ENCODE data around the gene NPW.

Gene NPW

GRCh38 chr16:2037115-2037514 is 17.5 kb downstream of the NPW start:
- DNase-seq: no peak

DNA sequence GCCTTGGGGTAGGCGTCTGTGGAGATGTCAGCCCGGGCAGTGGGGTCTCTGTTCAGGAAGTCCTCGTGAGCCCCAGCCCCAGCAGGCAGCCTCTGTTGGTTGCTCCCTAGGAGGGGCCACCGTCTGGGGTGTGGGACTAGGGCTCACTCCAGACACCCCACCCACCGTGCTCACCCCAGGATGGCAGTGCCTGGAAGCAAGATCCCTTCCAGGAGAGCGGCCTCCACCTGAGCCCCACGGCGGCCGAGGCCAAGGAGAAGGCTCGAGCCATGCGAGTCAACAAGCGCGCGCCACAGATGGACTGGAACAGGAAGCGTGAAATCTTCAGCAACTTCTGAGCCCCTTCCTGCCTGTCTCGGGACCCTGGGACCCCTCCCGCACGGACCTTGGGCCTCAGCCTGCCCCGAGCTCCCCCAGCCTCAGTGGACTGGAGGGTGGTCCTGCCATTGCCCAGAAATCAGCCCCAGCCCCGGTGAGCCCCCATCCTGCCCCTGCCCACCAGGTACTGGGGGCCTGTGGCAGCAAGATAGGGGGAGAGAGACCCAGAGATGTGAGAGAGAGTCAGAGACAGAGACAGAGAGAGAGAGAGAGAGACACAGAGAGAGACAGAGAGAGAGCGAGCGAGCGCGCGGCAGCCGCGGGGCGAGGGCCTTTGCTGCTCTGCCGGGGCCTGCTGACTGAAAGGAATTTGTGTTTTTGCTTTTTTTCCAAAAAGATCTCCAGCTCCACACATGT is 18.2 kb downstream of the NPW start:
- no peak for DNase-seq

DNA sequence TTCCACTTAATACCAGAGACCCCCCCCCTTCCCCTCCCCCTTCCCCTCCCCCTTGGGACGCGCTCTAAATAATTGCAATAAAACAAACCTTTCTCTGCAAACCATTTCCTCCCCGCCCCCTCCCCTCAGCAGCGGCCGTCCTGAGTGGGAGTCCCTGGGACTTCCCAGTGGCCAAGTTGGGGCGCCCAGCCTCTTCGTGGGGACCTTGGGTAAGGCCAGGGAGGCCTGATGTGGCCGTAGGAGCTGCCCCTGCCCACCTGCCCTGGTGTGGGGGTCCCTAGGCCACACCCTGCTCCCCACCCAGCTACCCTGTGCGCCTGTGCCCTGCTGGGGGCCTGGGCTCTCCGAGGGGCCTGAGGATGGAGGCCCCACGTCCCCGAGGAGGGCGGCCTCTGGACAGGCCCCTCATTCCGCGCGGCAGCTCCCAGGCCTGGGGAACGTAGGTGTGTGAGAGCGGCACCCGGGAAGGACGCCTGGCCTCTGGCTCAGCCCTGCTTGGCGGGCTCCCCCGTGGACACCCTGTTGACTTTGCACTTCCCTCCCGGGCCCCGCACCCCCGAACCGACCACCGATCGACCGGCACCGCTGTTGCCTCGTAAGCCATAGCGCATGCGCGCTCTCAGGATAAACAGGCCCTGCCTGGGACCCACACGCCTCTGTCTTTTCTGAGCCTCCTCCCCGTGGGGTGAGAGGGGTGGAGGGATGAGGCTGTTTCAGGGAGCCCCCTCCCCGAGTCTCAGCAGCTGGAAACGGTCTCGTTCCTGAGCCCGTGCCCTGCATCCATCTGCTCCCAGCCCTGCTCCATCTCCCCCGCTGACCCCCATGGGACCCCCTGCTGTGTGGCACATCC is 19.0 kb downstream of the NPW start:
- DNase-seq: no peak

DNA sequence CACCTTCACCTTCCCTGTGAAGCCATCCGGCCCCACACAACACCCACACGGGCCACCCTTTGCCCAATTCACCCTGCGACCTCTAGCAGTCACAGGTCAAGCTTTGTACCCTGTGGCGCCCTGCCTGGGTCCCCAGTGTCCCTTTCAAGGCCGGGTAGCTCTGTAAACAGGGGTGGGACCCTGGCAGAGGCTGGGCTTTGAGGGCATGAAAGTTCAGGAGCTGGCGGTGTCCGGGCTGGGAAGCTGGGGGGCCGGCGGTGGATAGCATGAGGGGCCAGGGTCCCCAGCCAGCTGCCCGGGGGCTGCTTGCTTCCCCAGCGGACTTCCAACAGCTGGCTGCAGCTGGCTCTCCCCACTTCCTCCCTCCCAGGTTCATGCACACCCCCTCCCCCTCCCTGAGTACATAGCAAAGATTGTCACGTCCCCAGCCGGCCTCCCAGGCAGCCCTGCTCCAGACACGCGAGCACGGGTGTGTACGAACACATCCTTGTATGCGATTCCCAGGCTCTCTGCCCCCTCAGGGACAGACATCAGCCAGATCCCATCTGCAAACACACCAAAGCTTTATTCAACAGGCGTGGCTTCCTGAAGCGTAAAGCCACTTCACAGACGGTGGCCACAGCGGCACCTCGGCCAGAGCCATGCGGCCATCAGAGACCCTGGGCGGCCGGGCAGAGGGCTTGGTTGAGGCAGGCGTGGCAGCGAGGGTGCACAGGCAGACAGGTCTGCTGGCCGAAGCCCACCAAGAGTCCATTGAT is 19.9 kb downstream of the NPW start:
- no peak for DNase-seq

DNA sequence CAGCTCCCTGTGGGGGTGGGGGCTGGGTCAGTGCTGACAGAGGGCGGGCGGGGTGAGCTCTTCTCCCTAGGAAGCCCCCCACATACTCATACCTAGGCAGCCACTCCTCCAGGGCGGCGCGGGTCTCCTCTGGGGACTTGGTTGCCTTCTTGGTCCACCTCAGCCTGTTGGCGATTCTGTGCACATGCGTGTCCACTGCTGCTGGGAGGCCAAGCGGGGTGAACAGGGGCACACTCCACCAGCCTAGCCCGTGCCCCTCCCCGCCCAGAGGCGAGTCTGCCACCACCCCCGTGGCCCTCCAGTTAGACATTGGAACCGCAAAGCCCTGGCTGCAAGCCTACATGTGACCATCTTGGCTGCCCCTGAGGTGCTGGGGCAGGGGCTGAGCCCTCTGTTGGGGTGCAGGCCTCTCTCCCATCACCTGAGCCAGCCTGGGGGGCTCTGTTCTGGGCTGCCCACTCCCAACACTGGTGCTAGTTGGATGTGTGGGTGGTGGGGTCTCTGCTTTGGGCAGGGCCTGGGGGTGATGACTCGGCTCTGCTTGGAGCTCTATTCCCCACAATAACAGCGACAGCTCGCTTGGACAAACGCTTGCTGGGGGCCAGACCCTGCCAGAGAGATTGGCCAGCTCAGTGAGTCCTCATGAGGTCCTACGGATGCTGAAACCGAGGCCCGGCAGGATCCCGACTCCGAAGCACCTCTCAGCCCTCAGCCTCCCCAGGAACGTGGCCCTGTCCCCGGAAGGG is 20.6 kb downstream of the NPW start:
- no peak for DNase-seq

- no peak for DNase-seq
Observed at GRCh38 chr16:2040787-2041522, 21.4 kb downstream of the NPW start.

- no peak for DNase-seq
Observed at GRCh38 chr16:2042171-2042985, 22.8 kb downstream of the NPW start.

DNA sequence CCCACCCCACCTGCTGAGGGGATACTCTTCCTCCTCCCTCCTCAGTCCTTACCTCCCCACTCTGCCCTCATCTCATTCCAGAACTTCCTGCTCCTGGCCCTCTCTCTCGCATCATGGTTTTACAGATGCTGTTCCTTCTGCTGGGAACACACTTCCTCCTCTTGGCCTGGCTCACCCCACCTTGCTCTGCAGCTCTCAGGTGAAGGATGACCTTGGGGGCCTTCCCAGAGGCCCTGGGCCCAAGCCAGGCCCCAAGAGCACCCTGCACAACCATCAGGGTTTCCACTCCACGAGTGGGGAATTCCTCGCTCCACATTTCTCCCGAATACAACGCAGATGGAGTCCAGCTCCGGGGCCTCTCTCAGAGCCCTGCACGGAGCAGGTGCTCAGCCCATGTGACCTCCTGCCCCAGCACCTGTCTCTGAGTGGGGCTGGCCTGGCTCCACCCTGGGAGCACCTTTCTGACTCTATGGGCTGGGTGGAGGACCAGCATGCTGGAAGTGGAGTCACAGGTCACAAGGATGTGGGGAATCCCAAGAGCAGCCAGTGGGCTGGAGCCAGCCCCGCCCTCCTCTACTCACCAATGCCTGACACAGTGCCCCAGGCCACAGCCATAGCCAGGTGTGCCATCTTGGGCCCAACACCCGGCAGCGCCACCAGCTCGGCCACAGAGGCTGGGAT is 23.5 kb downstream of the NPW start:
- DNase-seq: no peak

DNA sequence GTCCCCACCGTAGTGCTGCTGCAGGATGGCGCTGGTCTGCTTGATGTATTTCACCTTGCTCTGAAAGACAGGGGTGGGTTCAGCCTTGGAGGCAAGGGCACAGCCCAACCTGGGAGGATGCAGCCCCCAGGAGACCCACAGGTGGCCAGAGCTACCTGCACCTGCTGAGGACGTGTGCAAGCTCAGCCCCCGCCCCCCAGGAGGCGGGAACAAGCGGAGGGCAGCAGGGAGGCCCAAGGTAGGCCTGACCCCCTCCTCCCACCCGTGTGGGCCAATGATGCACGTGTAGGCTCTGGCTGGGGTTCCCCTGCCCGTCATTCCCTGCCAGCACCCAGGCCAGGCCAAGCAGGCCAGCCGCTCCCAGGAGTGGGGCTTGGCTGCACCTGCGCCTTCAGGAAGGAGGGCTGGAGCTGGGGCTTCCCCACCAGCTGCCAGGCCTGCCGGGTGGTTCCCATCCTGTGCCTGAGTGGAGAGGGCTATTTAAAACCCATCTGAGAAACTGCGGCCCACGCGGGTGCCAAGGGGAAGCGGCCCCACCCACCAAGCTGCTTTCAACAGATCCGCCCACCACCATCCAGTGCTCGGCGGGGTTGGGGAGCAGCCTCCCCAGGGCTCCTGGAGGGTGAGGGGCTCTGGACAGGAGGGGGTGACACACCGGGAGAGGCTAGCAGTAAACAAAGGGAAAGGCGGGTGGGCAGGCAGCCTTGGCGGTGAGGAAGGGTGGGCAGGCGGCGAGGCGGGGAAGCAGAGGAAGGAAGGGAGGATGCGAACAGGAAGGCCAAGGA is 24.3 kb downstream of the NPW start:
- DNase-seq: no peak

GRCh38 chr16:2044541-2044940 is 25.0 kb downstream of the NPW start:
- no peak for DNase-seq

DNA sequence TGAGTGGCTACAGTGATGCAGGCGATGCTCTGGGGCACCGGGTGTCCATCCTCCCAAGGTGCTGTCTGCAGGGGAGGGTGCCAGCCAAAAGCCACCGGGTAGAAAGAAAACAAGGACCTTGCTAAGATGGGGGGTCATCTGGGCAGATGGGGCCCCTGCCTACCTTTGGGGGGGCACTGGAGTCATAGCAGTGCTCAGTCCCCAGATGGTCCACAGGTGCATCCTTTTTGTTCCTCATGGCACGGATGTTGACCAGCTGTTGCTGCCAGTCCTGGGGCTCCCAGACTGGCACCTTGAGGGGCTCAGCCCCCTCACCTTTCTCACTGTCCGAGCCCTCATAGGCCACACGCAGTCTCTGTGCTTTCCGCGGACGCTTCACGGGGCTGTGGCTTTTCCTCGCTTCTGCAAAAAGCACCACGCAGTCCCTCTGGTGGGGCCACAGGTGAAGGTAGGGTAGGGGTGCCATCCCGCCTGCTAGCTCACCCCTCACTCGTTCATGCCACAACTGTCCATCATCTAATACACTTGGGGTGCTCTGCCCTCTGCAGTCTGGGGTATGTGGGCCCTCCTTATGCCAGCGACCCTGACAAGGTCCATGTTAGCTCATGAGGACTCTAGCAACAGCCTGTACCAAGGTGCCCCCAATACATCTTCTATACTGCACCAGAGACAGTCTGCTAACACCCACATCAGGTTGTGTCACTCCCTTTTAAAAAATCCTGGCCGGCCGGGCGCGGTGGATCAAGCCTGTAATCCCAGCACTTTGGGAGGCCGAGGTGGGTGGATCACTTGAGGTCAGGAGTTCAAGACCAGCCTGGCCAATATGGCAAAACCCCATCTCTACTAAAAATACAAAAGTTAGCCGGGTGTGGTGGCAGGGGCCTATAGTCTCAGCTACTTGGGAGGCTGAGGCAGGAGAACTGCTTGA is 26.6 kb downstream of the NPW start:
- DNase-seq: no peak

DNA sequence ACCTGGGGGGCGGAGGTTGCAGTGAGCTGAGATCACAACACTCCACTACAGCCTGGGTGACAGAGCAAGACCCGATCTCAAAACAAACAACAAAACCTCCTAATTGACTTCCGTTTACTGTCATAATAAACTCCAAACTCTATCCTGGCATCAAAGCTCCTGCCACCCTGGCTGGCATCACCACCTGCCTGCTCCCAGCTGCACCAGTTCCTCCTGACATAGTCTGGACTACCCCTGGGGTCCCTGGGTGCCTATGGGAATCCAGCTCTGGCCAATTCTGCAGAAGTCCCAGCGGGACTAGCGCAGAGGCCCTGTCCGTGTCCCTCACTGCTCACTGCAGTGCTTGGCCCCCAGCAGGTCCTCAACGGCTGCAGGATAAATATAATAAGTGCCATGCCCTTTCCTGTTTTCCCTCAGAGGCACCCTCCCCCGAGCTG is 27.3 kb downstream of the NPW start:
- no peak for DNase-seq

- DNase-seq: peak; percentile 63
Observed at GRCh38 chr16:2047330-2048115, 27.9 kb downstream of the NPW start, which contains the start of the genes NTHL1 and TSC2. NTHL1 (minus strand) TSS chr16:2047834; CDS start chr16:2047823, 11 bp downstream. TSC2 (plus strand) TSS chr16:2047985; CDS start chr16:2048616, 631 bp downstream.

DNA sequence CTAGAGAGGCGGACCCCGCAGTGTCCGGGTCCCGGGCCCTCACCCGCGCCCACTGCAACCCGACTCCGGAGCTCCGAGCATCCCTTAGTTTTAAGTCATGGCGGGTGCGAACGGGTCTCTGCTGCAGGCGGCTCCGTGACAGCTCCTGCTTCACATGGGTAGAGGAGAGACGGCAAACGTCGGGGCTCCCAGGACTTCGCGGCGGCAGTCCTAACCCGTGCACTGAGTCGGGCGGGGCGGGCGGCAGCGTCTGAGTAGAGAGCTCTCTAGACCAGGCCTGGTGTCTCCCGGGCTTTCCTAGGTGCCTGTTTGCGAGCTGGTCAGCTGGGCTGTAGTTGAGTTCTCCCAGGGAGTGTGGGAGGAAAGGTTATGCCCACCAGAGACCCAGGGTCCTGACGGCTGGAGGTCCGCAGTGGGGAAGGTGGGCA is 28.5 kb downstream of the NPW start:
- DNase-seq: no peak

- DNase-seq: no peak
Observed at GRCh38 chr16:2053211-2053610, 33.6 kb downstream of the NPW start.

GRCh38 chr16:2053897-2054296 is 34.3 kb downstream of the NPW start:
- DNase-seq: no peak

GRCh38 chr16:2054543-2055245 is 35.1 kb downstream of the NPW start:
- no peak for DNase-seq
